Ishikawa (cell line): ENCODE data around the gene EPHA8.

Experiments used
- CEBPB ChIP-seq: IDR thresholded peaks from 2 replicates; pipeline ENCODE4 v1.6.1; 2012
- CREB1 ChIP-seq: IDR thresholded peaks from 2 replicates; pipeline ENCODE4 v1.6.1; 2012; ENCODE audit warnings: low read depth
- EGR1 ChIP-seq: IDR thresholded peaks from 2 replicates; pipeline ENCODE4 v1.6.1; 2012
- EP300 ChIP-seq: IDR thresholded peaks from 2 replicates; pipeline ENCODE4 v1.6.1; 2012; ENCODE audit warnings: borderline replicate concordance
- FOXM1 ChIP-seq: IDR thresholded peaks from 2 replicates; pipeline ENCODE4 v1.6.1; 2012; ENCODE audit warnings: low read depth, borderline replicate concordance
- MAX ChIP-seq: IDR thresholded peaks from 2 replicates; pipeline ENCODE4 v1.6.1; 2012
- NFIC ChIP-seq: IDR thresholded peaks from 2 replicates; pipeline ENCODE4 v1.6.1; 2012
- RAD21 ChIP-seq: IDR thresholded peaks from 2 replicates; pipeline ENCODE4 v1.6.1; 2012; ENCODE audit warnings: low read depth
- TAF1 ChIP-seq: IDR thresholded peaks from 2 replicates; pipeline ENCODE4 v1.6.1; 2012; ENCODE audit warnings: low read depth, mild to moderate bottlenecking
- TCF12 ChIP-seq: IDR thresholded peaks from 2 replicates; pipeline ENCODE4 v1.6.1; 2012; ENCODE audit warnings: low read depth
- TEAD4 ChIP-seq: IDR thresholded peaks from 2 replicates; pipeline ENCODE4 v1.6.1; 2012
- USF1 ChIP-seq: IDR thresholded peaks from 2 replicates; pipeline ENCODE4 v1.6.1; 2012
- YY1 ChIP-seq: IDR thresholded peaks from 2 replicates; pipeline ENCODE4 v1.6.1; 2012; ENCODE audit warnings: low read depth
- ZBTB7A ChIP-seq: IDR thresholded peaks from 2 replicates; pipeline ENCODE4 v1.6.1; 2012; ENCODE audit warnings: low read depth
- TF ChIP-seq, protein P1 (sequence below): IDR thresholded peaks from 2 replicates; pipeline ENCODE4 v1.6.1; 2012; ENCODE audit warnings: low read depth, mild to moderate bottlenecking

The EPHA8 gene

GRCh38 chr1:22585471-22585870 lies 22.2 kb downstream of the EPHA8 start:
- TF ChIP-seq USF1 (no peak), EGR1 (no peak), YY1 (no peak), TEAD4 (no peak), CEBPB (no peak), NFIC (no peak)

GRCh38 chr1:22586356-22587130 lies 23.3 kb downstream of the EPHA8 start:
- TF ChIP-seq, protein P1, sequence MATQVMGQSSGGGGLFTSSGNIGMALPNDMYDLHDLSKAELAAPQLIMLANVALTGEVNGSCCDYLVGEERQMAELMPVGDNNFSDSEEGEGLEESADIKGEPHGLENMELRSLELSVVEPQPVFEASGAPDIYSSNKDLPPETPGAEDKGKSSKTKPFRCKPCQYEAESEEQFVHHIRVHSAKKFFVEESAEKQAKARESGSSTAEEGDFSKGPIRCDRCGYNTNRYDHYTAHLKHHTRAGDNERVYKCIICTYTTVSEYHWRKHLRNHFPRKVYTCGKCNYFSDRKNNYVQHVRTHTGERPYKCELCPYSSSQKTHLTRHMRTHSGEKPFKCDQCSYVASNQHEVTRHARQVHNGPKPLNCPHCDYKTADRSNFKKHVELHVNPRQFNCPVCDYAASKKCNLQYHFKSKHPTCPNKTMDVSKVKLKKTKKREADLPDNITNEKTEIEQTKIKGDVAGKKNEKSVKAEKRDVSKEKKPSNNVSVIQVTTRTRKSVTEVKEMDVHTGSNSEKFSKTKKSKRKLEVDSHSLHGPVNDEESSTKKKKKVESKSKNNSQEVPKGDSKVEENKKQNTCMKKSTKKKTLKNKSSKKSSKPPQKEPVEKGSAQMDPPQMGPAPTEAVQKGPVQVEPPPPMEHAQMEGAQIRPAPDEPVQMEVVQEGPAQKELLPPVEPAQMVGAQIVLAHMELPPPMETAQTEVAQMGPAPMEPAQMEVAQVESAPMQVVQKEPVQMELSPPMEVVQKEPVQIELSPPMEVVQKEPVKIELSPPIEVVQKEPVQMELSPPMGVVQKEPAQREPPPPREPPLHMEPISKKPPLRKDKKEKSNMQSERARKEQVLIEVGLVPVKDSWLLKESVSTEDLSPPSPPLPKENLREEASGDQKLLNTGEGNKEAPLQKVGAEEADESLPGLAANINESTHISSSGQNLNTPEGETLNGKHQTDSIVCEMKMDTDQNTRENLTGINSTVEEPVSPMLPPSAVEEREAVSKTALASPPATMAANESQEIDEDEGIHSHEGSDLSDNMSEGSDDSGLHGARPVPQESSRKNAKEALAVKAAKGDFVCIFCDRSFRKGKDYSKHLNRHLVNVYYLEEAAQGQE: no peak
- TF ChIP-seq TEAD4 (no peak), USF1 (no peak), ZBTB7A (no peak), RAD21 (no peak), FOXM1 (no peak)

DNA sequence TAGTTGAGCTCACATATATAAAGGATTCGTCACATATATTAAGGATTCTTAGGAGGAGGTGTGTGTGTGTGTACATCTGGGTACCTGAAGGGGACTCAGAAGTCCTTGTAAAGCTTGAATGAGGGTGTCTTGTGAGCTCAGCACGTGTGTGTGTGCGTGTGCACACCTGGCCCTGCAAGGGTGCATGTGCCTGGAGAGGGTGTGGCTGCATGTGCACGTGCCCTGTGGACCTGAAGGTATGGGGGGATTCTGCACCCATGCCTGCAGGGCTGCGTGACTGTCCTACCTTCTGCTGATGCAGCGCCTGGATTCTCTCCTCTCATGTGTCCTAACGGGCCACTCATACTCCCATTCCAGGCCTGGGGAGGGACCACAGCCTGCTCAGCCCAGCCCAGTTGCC lies 24.0 kb downstream of the EPHA8 start:
- TF ChIP-seq USF1 (no peak), CEBPB (no peak), EGR1 (no peak), EP300 (no peak), TEAD4 (no peak), TCF12 (no peak), FOXM1 (no peak), ZBTB7A (no peak), NFIC (no peak), TAF1 (no peak), RAD21 (no peak), CREB1 (no peak), MAX (no peak), YY1 (no peak)
- TF ChIP-seq, protein P1: no peak

- TF ChIP-seq MAX: no peak
- no peak for TF ChIP-seq EP300
- TF ChIP-seq ZBTB7A: no peak
- no peak for TF ChIP-seq YY1
- TF ChIP-seq TCF12: no peak
- TF ChIP-seq TEAD4: no peak
These were observed 25.7 kb downstream of the EPHA8 start for GRCh38 chr1:22588899-22589422.

GRCh38 chr1:22591576-22591975 lies 28.3 kb downstream of the EPHA8 start:
- TF ChIP-seq FOXM1 (no peak), CEBPB (no peak), MAX (no peak), TAF1 (no peak), TCF12 (no peak), TEAD4 (no peak), USF1 (no peak), EP300 (no peak), ZBTB7A (no peak), NFIC (no peak), EGR1 (no peak), YY1 (no peak), RAD21 (no peak), CREB1 (no peak)
- TF ChIP-seq, protein P1: no peak
